HCT116 (cell line): ENCODE measurements around the gene ZNF423. TPM values are rescaled to one million over a fixed set of nuclear protein-coding genes. Genes with fewer than 3 reads are reported as not detected.

ENCODE experiments used
- ATAC-seq: fragments of 200-7000 bp; cut with Tn5 transposase; 2 replicates; pipeline ENCODE4 v1.9.1; 2020; ENCODE audit warnings: mild to moderate bottlenecking, moderate library complexity
- BruUV-seq: library from RNA; stranded (reverse); fragments of 400-500 nt; replicated peaks from 2 replicates; lab custom pipeline; 2021; lab: Mats Ljungman, UMichigan
- CTCF ChIA-PET: fragments of 300-600 bp; sonication (Branson Sonifier 250); formaldehyde crosslinking; loops from one replicate; lab custom pipeline; 2021; ENCODE audit warnings: antibody characterized with exemption; lab: Charles Lee
- POLR2A ChIA-PET: fragments of 300-600, 350-600 bp; sonication (Branson Sonifier 250); formaldehyde crosslinking; loops from one replicate; lab custom pipeline; 2021; ENCODE audit warnings: antibody characterized with exemption; lab: Charles Lee
- RAD21 ChIA-PET, 2 experiments: fragments of 300-600 bp; sonication (Branson Sonifier 250); formaldehyde crosslinking; loops; one replicate each; lab custom pipeline; 2023; ENCODE audit warnings: low total read pairs in 2 of 2; ENCODE audit not compliant: uncharacterized antibody in 2 of 2, unreplicated experiment in 2 of 2, low non-redundant PET in 1 of 2; lab: Charles Lee
- DNase-seq: peaks from one replicate; pipeline ENCODE4 v3.0.0-alpha.2; 2010; ENCODE audit warnings: low read depth, low spot score
- H2AFZ ChIP-seq: fragments of 200-600 bp; shearing (Covaris generic), sonication (generic); 2 replicates; pipeline ENCODE4 v1.6.1; 2017; ENCODE audit warnings: low read depth, mixed run types, mixed read lengths, antibody characterized with exemption, low read length; ENCODE audit not compliant: poor library complexity, severe bottlenecking
- H3K27ac ChIP-seq: 2 replicates; pipeline ENCODE4 v1.5.1; 2012; ENCODE audit warnings: low read depth, low read length
- H3K27me3 ChIP-seq: fragments of 200-600 bp; sonication (generic); 2 replicates; pipeline ENCODE4 v1.6.1; 2016; ENCODE audit warnings: mixed run types, low read length, mixed read lengths; ENCODE audit not compliant: insufficient read depth
- H3K36me3 ChIP-seq, 2 experiments: fragments of 200-500 bp in 1 of 2; fragments of 200-600 bp in 1 of 2; sonication (Bioruptor generic) in 1 of 2; sonication (generic) in 1 of 2; 2 replicates each; pipeline versions ENCODE4 v1.5.1 to v1.6.1; 2014 to 2016; ENCODE audit warnings: low read length in 2 of 2, inconsistent platforms in 1 of 2, mixed read lengths in 1 of 2, mixed run types in 1 of 2; ENCODE audit not compliant: insufficient read depth in 2 of 2, control insufficient read depth in 1 of 2
- H3K4me1 ChIP-seq, 2 experiments: fragments of 200-600 bp in 1 of 2; sonication (generic) in 1 of 2; 2 replicates each; pipeline versions ENCODE4 v1.5.1 to v1.6.1; 2012 to 2017; ENCODE audit warnings: low read length in 2 of 2, inconsistent platforms in 1 of 2, mild to moderate bottlenecking in 1 of 2, mixed read lengths in 1 of 2, mixed run types in 1 of 2, moderate library complexity in 1 of 2; ENCODE audit not compliant: insufficient read depth in 2 of 2, control insufficient read depth in 1 of 2
- H3K4me2 ChIP-seq: fragments of 200-600 bp; sonication (generic); 2 replicates; pipeline ENCODE4 v1.6.1; 2017; ENCODE audit warnings: mixed run types, low read length, mixed read lengths
- H3K4me3 ChIP-seq, 2 experiments: fragments of 200-600 bp in 1 of 2; sonication (generic) in 1 of 2; replicated peaks in 1 of 2; 2 replicates each; pipeline ENCODE4 v1.5.1; 2011 to 2016; ENCODE audit warnings: low read length in 2 of 2, control low read depth in 1 of 2, low read depth in 1 of 2, mild to moderate bottlenecking in 1 of 2, mixed read lengths in 1 of 2, mixed run types in 1 of 2
- H3K79me2 ChIP-seq: fragments of 200-600 bp; sonication (generic); 2 replicates; pipeline ENCODE4 v1.6.1; 2017; ENCODE audit warnings: mild to moderate bottlenecking, mixed run types, low read length, moderate library complexity, mixed read lengths; ENCODE audit not compliant: insufficient read depth
- H3K9ac ChIP-seq: fragments of 200-600 bp; sonication (generic); 2 replicates; pipeline ENCODE4 v1.6.1; 2016; ENCODE audit warnings: low read length, mixed read lengths
- H3K9me2 ChIP-seq: fragments of 200-600 bp; sonication (generic), shearing (Covaris generic); 2 replicates; pipeline ENCODE4 v1.6.1; 2017; ENCODE audit warnings: mixed run types, mild to moderate bottlenecking, moderate library complexity; ENCODE audit not compliant: insufficient read depth
- H3K9me3 ChIP-seq, 2 experiments: fragments of 200-500 bp in 1 of 2; fragments of 200-600 bp in 1 of 2; sonication (Bioruptor generic) in 1 of 2; sonication (generic) in 1 of 2; 2 replicates each; pipeline ENCODE4 v1.6.1; 2014 to 2017; ENCODE audit warnings: low read length in 2 of 2, mixed read lengths in 2 of 2, inconsistent platforms in 1 of 2, low read depth in 1 of 2, mild to moderate bottlenecking in 1 of 2, mixed run types in 1 of 2, moderate library complexity in 1 of 2; ENCODE audit not compliant: control insufficient read depth in 1 of 2, insufficient read depth in 1 of 2
- H4K20me1 ChIP-seq: fragments of 200-600 bp; sonication (generic), shearing (Covaris generic); 2 replicates; pipeline ENCODE4 v1.6.1; 2017; ENCODE audit warnings: mixed run types, mild to moderate bottlenecking, moderate library complexity; ENCODE audit not compliant: insufficient read depth
- ATF3 ChIP-seq: IDR thresholded peaks from 2 replicates; pipeline ENCODE4 v1.6.1; 2012
- CBX3 ChIP-seq: IDR thresholded peaks from 2 replicates; pipeline ENCODE4 v1.6.1; 2012; ENCODE audit warnings: low read depth
- CEBPB ChIP-seq: IDR thresholded peaks from 2 replicates; pipeline ENCODE4 v1.6.1; 2012; ENCODE audit warnings: low read depth
- CTCF ChIP-seq, 3 experiments: fragments of 200-600 bp in 1 of 3; sonication (generic) in 1 of 3; IDR thresholded peaks in 2 of 3; conservative IDR thresholded peaks in 1 of 3; 2 replicates each; pipeline ENCODE4 v1.5.1; 2012 to 2017; ENCODE audit warnings: low read depth in 2 of 3, low read length in 2 of 3, antibody characterized with exemption in 1 of 3, borderline replicate concordance in 1 of 3, control low read depth in 1 of 3, mild to moderate bottlenecking in 1 of 3, mixed read lengths in 1 of 3, mixed run types in 1 of 3, moderate library complexity in 1 of 3; ENCODE audit not compliant: insufficient read depth in 1 of 3
- EGR1 ChIP-seq: IDR thresholded peaks from 2 replicates; pipeline ENCODE4 v1.6.1; 2012; ENCODE audit warnings: low read depth
- EZH2 ChIP-seq: fragments of 200-600 bp; sonication (generic); IDR thresholded peaks from 2 replicates; pipeline ENCODE4 v1.6.1; 2017; ENCODE audit warnings: antibody characterized with exemption, mixed run types
- EZH2phosphoT487 ChIP-seq: fragments of 200-600 bp; IDR thresholded peaks from 2 replicates; pipeline ENCODE4 v1.6.1; 2018; ENCODE audit warnings: antibody characterized with exemption, borderline replicate concordance
- FOSL1 ChIP-seq: IDR thresholded peaks from 2 replicates; pipeline ENCODE4 v1.6.1; 2012; ENCODE audit warnings: low read depth
- JUND ChIP-seq: IDR thresholded peaks from 2 replicates; pipeline ENCODE4 v1.6.1; 2012
- MAX ChIP-seq: IDR thresholded peaks from 2 replicates; pipeline ENCODE4 v1.6.1; 2012
- POLR2A ChIP-seq: IDR thresholded peaks from 2 replicates; pipeline ENCODE4 v1.7.0; 2011; ENCODE audit warnings: borderline replicate concordance; ENCODE audit not compliant: insufficient read depth, insufficient read length; ENCODE audit errors: extremely low read depth
- RAD21 ChIP-seq: IDR thresholded peaks from 2 replicates; pipeline ENCODE4 v1.6.1; 2012; ENCODE audit warnings: low read depth, mild to moderate bottlenecking
- SIN3A ChIP-seq: IDR thresholded peaks from 2 replicates; pipeline ENCODE4 v1.6.1; 2012; ENCODE audit warnings: low read depth
- TCF7L2 ChIP-seq: IDR thresholded peaks from 2 replicates; pipeline ENCODE4 v1.7.0; 2011; ENCODE audit warnings: borderline replicate concordance, inconsistent platforms; ENCODE audit not compliant: insufficient read depth, insufficient read length; ENCODE audit errors: extremely low read depth
- intact Hi-C: fragments of 100-400 bp; cut with micrococcal nuclease; formaldehyde crosslinking; loops from 2 replicates; pipeline ENCODE4 v1.10.0; 2022
- total RNA-seq: library from RNA; stranded (reverse); gene quantifications from one replicate; pipeline ENCODE4 v1.2.1, GENCODE V29; 2021; ENCODE audit not compliant: unreplicated experiment

Gene ZNF423
- total RNA-seq, 1 experiment from 2014 or later, result 0.22 TPM

- no TSS peak for BruUV-seq
- ChIA-PET RAD21 (no interaction called here), POLR2A (no interaction called here)
Observed at GRCh38 chr16:49637933-49638672, 217.8 kb downstream of the ZNF423 start.

More at GRCh38 chr16:49637933-49638672, 217.8 kb downstream of the ZNF423 start:
- no peaks in the 10 kb centered on the region for H3K36me3 ChIP-seq
- H2AFZ ChIP-seq, result no peak overlapping the region
- H3K9ac ChIP-seq, result no peak overlapping the region
- H4K20me1 ChIP-seq, result no peaks in the 10 kb centered on the region
- H3K4me3 ChIP-seq, result no peak overlapping the region
- no peaks in the 10 kb centered on the region for H3K9me3 ChIP-seq
- DNase-seq (no peak), ATAC-seq (no peak)
- H3K27ac ChIP-seq, result no peak overlapping the region
- H3K27me3 ChIP-seq, result no peaks in the 10 kb centered on the region
- H3K4me2 ChIP-seq, result no peak overlapping the region
- no peaks in the 10 kb centered on the region for H3K79me2 ChIP-seq
- intact Hi-C loops, result no loop called here
- no peak for TF ChIP-seq JUND
- TF ChIP-seq ATF3, result no peak
- no peak for TF ChIP-seq POLR2A
- TF ChIP-seq MAX, result no peak
- no peak for TF ChIP-seq EZH2phosphoT487
- no peak for TF ChIP-seq EZH2
- TF ChIP-seq CBX3, result no peak
- TF ChIP-seq CTCF (IDR thresholded peaks at IDR 0.05 in 2 of 3, conservative IDR thresholded peaks at IDR 0.05 in 1 of 3; ENCODE audit: borderline replicate concordance in 1 of 3, insufficient read depth in 1 of 3, low read depth in 2 of 3, low read length in 2 of 3), result no peak
- TF ChIP-seq CEBPB, result no peak
- no peak for TF ChIP-seq TCF7L2
- no peak for TF ChIP-seq FOSL1
- TF ChIP-seq SIN3A, result no peak
- TF ChIP-seq RAD21, result no peak
- TF ChIP-seq EGR1, result no peak
- CTCF ChIA-PET, result no interaction called here
- 0 out of 4 replicates have a peak, but pooled peaks cover 0 to 2% of the 10 kb centered on the region in 2 experiments for H3K4me1 ChIP-seq
- no peaks in the 10 kb centered on the region for H3K9me2 ChIP-seq
